ENCODE results near the gene CARD14. TPM values are rescaled to one million over a fixed set of nuclear protein-coding genes. Genes with fewer than 3 reads are reported as not detected.

Gene CARD14
- total RNA-seq, 1 donor from 2014 or later = 1.1 TPM

GRCh38 chr17:80185968-80186367 lies 16.1 kb downstream of the CARD14 start:
- H3K4me3 ChIP-seq = no peak overlapping the region
- no peak for DNase-seq (ENCODE audit: low spot score in 2 of 2)
- no peaks in the 10 kb centered on the region for H3K9me3 ChIP-seq
- H3K27ac ChIP-seq = no peak overlapping the region
- no peaks in the 10 kb centered on the region for H3K36me3 ChIP-seq
- H3K27me3 ChIP-seq = no peaks in the 10 kb centered on the region
- no peaks in the 10 kb centered on the region for H3K4me1 ChIP-seq
- intact Hi-C loops (cut with DNase I) = no loop called here
- no peak for TF ChIP-seq CTCF (IDR thresholded peaks at IDR 0.05)

DNA sequence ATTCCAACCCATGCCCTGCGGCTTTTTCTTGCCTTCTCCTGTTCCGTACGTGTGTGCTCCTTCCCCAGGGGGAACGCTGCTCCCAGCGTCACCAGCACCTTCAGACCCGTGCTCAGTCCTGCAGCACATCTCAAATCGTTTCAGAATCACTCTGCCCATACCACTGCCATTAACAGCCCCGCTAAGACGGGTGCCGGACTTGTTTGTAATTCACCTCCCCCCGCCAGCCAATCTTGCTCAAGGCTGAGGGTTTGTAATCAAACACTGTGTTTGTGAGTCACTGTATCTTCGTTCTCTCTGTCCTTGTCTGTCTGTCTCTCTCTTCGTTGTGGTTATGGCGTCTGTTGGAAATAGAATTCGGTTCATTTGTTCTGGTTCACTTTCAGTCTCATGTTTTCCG lies 17.3 kb downstream of the CARD14 start:
- no peak overlapping the region for H3K4me3 ChIP-seq
- intact Hi-C loops (cut with DNase I) = no loop called here
- no peaks in the 10 kb centered on the region for H3K27me3 ChIP-seq
- no peak for TF ChIP-seq CTCF (IDR thresholded peaks at IDR 0.05)
- no peaks in the 10 kb centered on the region for H3K4me1 ChIP-seq
- no peaks in the 10 kb centered on the region for H3K9me3 ChIP-seq
- no peak overlapping the region for H3K27ac ChIP-seq
- no peak for DNase-seq (ENCODE audit: low spot score in 2 of 2)
- no peaks in the 10 kb centered on the region for H3K36me3 ChIP-seq

- no peaks in the 10 kb centered on the region for H3K9me3 ChIP-seq
- DNase-seq (ENCODE audit: low spot score in 2 of 2) = no peak
- TF ChIP-seq CTCF (IDR thresholded peaks at IDR 0.05) = no peak
- H3K4me3 ChIP-seq = no peak overlapping the region
- no peaks in the 10 kb centered on the region for H3K36me3 ChIP-seq
- no peaks in the 10 kb centered on the region for H3K27me3 ChIP-seq
- no peak overlapping the region for H3K27ac ChIP-seq
- H3K4me1 ChIP-seq = no peaks in the 10 kb centered on the region
- intact Hi-C loops (cut with DNase I) = no loop called here
Observed at GRCh38 chr17:80187515-80187941, 17.7 kb downstream of the CARD14 start.

DNA sequence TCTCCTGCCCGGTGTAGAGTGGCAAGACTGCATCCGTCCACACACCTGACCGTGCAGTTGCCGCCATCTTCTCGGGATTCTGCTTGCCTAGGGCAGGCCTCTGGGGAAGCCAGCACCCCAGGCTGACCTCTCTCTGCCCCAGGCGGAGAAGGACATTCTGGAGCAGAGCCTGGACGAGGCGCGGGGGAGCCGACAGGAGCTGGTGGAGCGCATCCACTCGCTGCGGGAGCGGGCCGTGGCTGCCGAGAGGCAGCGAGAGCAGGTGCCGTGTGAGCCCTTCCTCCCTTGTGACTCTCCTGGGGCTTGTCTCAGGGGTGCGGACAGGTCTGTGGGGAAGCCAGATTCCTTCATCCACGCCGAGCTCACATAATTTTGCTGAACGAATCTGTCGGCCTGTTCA lies 19.8 kb downstream of the CARD14 start:
- H3K9me3 ChIP-seq = no peaks in the 10 kb centered on the region
- intact Hi-C loops (cut with DNase I) = loop anchor here (10.0 kb wide), 1 partner anchor 175 kb away; no protein-coding TSS in a partner anchor
- no peaks in the 10 kb centered on the region for H3K4me1 ChIP-seq
- no peaks in the 10 kb centered on the region for H3K36me3 ChIP-seq
- no peak overlapping the region for H3K27ac ChIP-seq
- no peak for DNase-seq (ENCODE audit: low spot score in 2 of 2)
- H3K27me3 ChIP-seq = no peaks in the 10 kb centered on the region
- H3K4me3 ChIP-seq = no peak overlapping the region
- no peak for TF ChIP-seq CTCF (IDR thresholded peaks at IDR 0.05)

DNA sequence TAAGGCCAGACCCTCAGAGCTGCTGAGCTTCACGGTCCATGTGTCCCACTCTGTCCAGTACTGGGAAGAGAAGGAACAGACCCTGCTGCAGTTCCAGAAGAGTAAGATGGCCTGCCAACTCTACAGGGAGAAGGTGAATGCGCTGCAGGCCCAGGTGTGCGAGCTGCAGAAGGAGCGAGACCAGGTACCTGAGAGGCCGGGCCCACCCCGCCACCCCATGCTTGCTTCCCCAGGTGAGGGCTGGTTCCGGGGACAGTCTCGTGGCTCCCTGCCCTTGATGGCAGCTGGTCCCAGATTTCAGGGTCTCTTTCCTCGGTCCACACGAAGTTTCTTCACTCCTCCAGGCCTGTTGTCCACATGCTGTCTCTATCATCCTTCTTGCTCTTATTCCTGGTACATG lies 20.9 kb downstream of the CARD14 start:
- no peaks in the 10 kb centered on the region for H3K27me3 ChIP-seq
- no peaks in the 10 kb centered on the region for H3K4me1 ChIP-seq
- TF ChIP-seq CTCF (IDR thresholded peaks at IDR 0.05) = no peak
- H3K9me3 ChIP-seq = no peaks in the 10 kb centered on the region
- H3K27ac ChIP-seq = no peak overlapping the region
- DNase-seq (ENCODE audit: low spot score in 2 of 2) = no peak
- H3K4me3 ChIP-seq = no peak overlapping the region
- intact Hi-C loops (cut with DNase I) = loop anchor here (10.0 kb wide), 1 partner anchor 174 kb away; no protein-coding TSS in a partner anchor
- no peaks in the 10 kb centered on the region for H3K36me3 ChIP-seq

GRCh38 chr17:80191192-80191591 lies 21.4 kb downstream of the CARD14 start:
- intact Hi-C loops (cut with DNase I) = loop anchor here (10.0 kb wide), 1 partner anchor 174 kb away; no protein-coding TSS in a partner anchor
- no peaks in the 10 kb centered on the region for H3K27me3 ChIP-seq

More at GRCh38 chr17:80191192-80191591, 21.4 kb downstream of the CARD14 start:
- Histone ChIP-seq H3K27ac (no peak overlapping the region), H3K36me3 (no peaks in the 10 kb centered on the region), H3K4me3 (no peak overlapping the region), H3K4me1 (no peaks in the 10 kb centered on the region), H3K9me3 (no peaks in the 10 kb centered on the region)
- no peak for TF ChIP-seq CTCF (IDR thresholded peaks at IDR 0.05)
- no peak for DNase-seq (ENCODE audit: low spot score in 2 of 2)

All from ascending aorta (tissue), 2 donors.